ENCODE data around the gene AP1S1. TPM values are rescaled to one million over a fixed set of nuclear protein-coding genes. Genes with fewer than 3 reads are reported as not detected.

AP1S1 gene
- total RNA-seq, 3 donors from 2014 or later = 29.6 to 55.7 (median 44.6) TPM

DNA sequence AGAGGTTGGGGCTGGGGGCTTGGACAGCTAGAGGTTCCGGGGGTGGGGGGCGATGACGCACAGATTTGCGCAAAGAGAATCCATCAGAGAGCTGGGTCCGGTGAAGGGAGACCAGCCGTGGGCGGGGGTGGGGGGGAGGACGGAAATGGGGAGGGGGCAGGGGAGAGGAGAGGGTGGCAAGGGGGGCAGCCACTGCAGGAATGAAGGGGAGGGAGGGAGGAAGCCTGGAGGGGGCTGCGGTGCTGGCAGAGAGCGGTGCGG, 12.3 kb downstream of the AP1S1 start:
- no peak for DNase-seq (ENCODE audit: low spot score in 2 of 2)
- no peak for TF ChIP-seq POLR2AphosphoS5 (IDR thresholded peaks at IDR 0.05)
- TF ChIP-seq POLR2A (IDR thresholded peaks at IDR 0.05) = no peak
- TF ChIP-seq, protein P1, sequence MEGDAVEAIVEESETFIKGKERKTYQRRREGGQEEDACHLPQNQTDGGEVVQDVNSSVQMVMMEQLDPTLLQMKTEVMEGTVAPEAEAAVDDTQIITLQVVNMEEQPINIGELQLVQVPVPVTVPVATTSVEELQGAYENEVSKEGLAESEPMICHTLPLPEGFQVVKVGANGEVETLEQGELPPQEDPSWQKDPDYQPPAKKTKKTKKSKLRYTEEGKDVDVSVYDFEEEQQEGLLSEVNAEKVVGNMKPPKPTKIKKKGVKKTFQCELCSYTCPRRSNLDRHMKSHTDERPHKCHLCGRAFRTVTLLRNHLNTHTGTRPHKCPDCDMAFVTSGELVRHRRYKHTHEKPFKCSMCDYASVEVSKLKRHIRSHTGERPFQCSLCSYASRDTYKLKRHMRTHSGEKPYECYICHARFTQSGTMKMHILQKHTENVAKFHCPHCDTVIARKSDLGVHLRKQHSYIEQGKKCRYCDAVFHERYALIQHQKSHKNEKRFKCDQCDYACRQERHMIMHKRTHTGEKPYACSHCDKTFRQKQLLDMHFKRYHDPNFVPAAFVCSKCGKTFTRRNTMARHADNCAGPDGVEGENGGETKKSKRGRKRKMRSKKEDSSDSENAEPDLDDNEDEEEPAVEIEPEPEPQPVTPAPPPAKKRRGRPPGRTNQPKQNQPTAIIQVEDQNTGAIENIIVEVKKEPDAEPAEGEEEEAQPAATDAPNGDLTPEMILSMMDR (IDR thresholded peaks at IDR 0.05) = no peak
- Histone ChIP-seq H3K27me3 (peaks cover 21 to 91% of the 10 kb centered on the region in 2 donors), H3K36me3 (no peaks in the 10 kb centered on the region), H3K4me3 (no peak overlapping the region), H3K9me3 (no peaks in the 10 kb centered on the region), H3K4me1 (peaks cover 14 to 16% of the 10 kb centered on the region in 2 donors), H3K27ac (no peak overlapping the region)
- intact Hi-C loops (cut with DNase I; ENCODE audit: low total_unique reads) = no loop called here

DNA sequence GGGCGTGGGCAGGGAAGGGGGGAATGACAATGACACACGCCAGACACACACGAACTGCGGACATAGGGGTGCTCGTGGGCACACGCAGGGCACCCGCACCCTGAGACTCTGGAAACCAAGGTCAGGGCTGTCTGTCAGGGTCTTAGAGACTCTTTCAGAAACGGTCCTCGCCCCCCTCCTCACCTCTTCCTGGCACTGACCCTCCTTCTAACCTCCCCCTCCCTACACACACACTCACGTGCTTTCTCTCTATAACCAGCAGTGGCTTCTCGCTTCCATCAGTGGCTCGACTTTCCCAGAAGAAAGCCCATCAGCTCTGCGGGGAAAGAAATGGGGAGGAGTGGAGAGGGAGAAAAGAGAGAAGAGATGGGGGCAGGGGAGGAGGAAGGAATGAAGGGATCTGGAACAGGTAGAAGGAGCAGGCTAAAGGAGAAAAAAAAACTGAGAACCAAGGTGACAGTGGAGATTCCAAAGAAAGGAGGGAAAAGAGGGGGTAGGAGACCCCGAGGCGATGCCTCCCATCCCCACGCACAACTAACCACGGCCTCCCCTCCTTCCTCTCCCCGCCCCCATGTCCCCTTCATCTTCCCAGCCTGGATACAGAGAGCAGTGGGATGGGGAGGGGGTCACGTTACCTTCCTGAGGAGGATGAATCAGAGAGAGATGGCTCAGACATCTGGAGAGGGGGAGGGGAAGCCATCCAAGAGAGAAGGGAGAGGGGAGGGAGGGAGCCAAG, 12.8 kb downstream of the AP1S1 start:
- intact Hi-C loops (cut with DNase I; ENCODE audit: low total_unique reads) = no loop called here
- TF ChIP-seq POLR2AphosphoS5 (IDR thresholded peaks at IDR 0.05) (no peak), POLR2A (IDR thresholded peaks at IDR 0.05) (no peak)
- TF ChIP-seq, protein P1 (IDR thresholded peaks at IDR 0.05) = no peak
- H3K27ac ChIP-seq = no peak overlapping the region
- no peak overlapping the region for H3K4me3 ChIP-seq
- no peak for DNase-seq (ENCODE audit: low spot score in 2 of 2)
- H3K9me3 ChIP-seq = no peaks in the 10 kb centered on the region
- peaks cover 25 to 96% of the 10 kb centered on the region in 2 donors for H3K27me3 ChIP-seq
- H3K4me1 ChIP-seq = peaks cover 16% of the 10 kb centered on the region in 2 donors
- no peaks in the 10 kb centered on the region for H3K36me3 ChIP-seq

DNA sequence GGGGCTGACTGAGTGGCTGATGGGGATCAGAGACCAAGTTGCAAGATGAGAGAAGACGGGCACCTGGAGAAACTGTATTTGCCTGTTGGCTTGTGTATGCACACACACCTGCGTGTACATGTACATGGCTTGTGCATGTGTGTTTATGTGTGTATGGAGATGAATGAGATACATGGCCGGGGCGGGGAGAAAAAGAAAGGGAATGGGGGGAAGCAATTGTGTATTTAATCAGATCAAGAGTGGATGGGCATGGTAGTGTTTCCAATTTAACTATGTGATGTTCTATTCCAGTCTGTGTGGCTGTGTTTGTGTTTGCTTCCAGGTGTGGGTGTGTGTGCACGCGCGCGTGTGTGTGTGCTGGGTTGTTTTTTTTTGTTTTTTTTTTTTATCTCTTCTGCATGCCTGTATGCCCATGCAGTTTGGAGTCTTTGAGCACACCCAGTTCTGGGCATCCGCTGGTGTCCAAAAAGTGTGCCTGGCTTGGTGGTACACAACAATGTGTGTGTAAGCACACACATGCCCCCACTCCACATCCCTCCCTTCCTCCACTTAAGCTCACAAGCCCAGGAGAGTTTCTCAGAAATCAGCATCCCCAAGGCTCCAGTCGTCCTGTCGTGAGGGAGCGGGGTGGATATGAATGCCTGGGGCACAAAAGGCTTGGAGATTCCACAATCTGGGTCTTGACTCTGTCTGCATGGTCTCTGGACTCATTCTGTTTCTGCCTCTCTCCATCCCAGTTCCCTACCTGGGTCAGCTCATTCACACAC, 13.6 kb downstream of the AP1S1 start:
- intact Hi-C loops (cut with DNase I; ENCODE audit: low total_unique reads) = no loop called here
- no peak for DNase-seq (ENCODE audit: low spot score in 2 of 2)
- TF ChIP-seq POLR2AphosphoS5 (IDR thresholded peaks at IDR 0.05) (no peak), POLR2A (IDR thresholded peaks at IDR 0.05) (no peak)
- TF ChIP-seq, protein P1 (IDR thresholded peaks at IDR 0.05) = no peak
- H3K36me3 ChIP-seq = no peaks in the 10 kb centered on the region
- H3K4me3 ChIP-seq = no peak overlapping the region
- no peaks in the 10 kb centered on the region for H3K9me3 ChIP-seq
- peaks cover 31 to 99% of the 10 kb centered on the region in 2 donors for H3K27me3 ChIP-seq
- H3K4me1 ChIP-seq = peaks cover 12 to 23% of the 10 kb centered on the region in 2 donors
- H3K27ac ChIP-seq = no peak overlapping the region

DNA sequence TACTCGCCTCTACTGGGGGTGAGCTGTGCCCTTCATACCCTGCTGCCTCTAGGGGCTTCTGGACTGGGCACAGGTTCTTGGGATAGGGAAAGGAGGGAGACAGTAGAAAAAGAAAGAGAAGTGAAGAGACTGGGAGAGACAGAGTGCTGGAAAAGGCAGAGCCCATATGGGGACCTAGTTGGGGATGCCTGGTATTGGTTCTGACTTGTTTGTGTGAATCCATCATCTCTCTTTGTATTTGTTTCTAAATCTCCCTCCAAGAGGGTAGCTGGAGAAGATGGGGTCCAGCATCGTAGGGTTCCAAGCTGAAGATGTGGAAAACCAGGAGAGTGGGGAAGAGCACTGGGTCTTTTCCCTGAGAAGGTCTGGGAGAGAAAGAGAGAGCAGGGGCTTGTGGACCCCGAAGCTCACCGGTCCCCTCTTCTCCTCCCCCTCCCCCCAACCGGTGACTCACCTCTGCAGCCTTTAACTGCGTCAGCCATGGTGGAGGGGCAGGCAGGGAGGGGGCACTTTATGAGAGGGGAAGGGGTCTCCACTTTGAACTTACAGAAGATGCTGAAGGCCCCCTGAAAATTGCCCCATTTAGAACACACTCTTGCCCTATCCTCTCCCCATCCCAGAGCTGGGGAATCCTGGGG, 14.3 kb downstream of the AP1S1 start:
- Histone ChIP-seq H3K27ac (no peak overlapping the region), H3K9me3 (no peaks in the 10 kb centered on the region), H3K36me3 (no peaks in the 10 kb centered on the region), H3K27me3 (peaks cover 33 to 100% of the 10 kb centered on the region in 2 donors), H3K4me3 (no peak overlapping the region), H3K4me1 (peaks cover 8 to 21% of the 10 kb centered on the region in 2 donors)
- intact Hi-C loops (cut with DNase I; ENCODE audit: low total_unique reads) = no loop called here
- no peak for TF ChIP-seq POLR2AphosphoS5 (IDR thresholded peaks at IDR 0.05)
- no peak for TF ChIP-seq POLR2A (IDR thresholded peaks at IDR 0.05)
- TF ChIP-seq, protein P1 (IDR thresholded peaks at IDR 0.05) = no peak
- no peak for DNase-seq (ENCODE audit: low spot score in 2 of 2)

All from breast epithelium (tissue), 4 donors.